OCI-LY1 (cell line): Measurements from ENCODE around the gene RSPH6A.

Experiments
- H2AFZ ChIP-seq: fragments of 200-600 bp; sonication (generic), shearing (Covaris generic); 2 replicates; pipeline ENCODE4 v1.6.0; 2014; ENCODE audit warnings: antibody characterized with exemption, mild to moderate bottlenecking, low read length
- H3F3A ChIP-seq: fragments of 200-600 bp; sonication (generic), shearing (Covaris generic); 2 replicates; pipeline ENCODE4 v1.6.0; 2014; ENCODE audit warnings: mild to moderate bottlenecking, antibody characterized with exemption, low read length, moderate library complexity; ENCODE audit not compliant: insufficient read depth
- H3K27ac ChIP-seq: fragments of 200-600 bp; sonication (generic); 2 replicates; pipeline ENCODE4 v1.5.1; 2014; ENCODE audit warnings: low read length, mixed run types, mild to moderate bottlenecking, low read depth; ENCODE audit not compliant: poor library complexity, severe bottlenecking
- H3K27me3 ChIP-seq: fragments of 200-600 bp; sonication (generic); 2 replicates; pipeline ENCODE4 v1.6.0; 2014; ENCODE audit warnings: antibody characterized with exemption, mild to moderate bottlenecking, low read length, moderate library complexity; ENCODE audit not compliant: insufficient read depth
- H3K36me3 ChIP-seq: fragments of 200-600 bp; sonication (generic); 2 replicates; pipeline ENCODE4 v1.6.1; 2014; ENCODE audit warnings: mild to moderate bottlenecking, antibody characterized with exemption, low read length, moderate library complexity, mixed read lengths; ENCODE audit not compliant: insufficient read depth
- H3K4me1 ChIP-seq: fragments of 200-600 bp; sonication (generic); 2 replicates; pipeline ENCODE4 v1.5.1; 2014; ENCODE audit warnings: mild to moderate bottlenecking, low read length, moderate library complexity; ENCODE audit not compliant: insufficient read depth, severe bottlenecking
- H3K4me2 ChIP-seq: fragments of 200-600 bp; sonication (generic), shearing (Covaris generic); 2 replicates; pipeline ENCODE4 v1.6.1; 2014; ENCODE audit warnings: low read length
- H3K4me3 ChIP-seq: fragments of 200-600 bp; sonication (generic); 2 replicates; pipeline ENCODE4 v1.5.1; 2014; ENCODE audit warnings: low read length, low read depth, mild to moderate bottlenecking, mixed read lengths; ENCODE audit not compliant: poor library complexity, severe bottlenecking
- H3K79me2 ChIP-seq: fragments of 200-600 bp; shearing (Covaris generic); 2 replicates; pipeline ENCODE4 v1.6.1; 2016; ENCODE audit warnings: mixed run types, low read length, mixed read lengths; ENCODE audit not compliant: insufficient read depth
- H3K9ac ChIP-seq: fragments of 200-600 bp; sonication (generic), shearing (Covaris generic); 2 replicates; pipeline ENCODE4 v1.6.1; 2014; ENCODE audit warnings: mild to moderate bottlenecking, low read length, mixed read lengths
- H3K9me2 ChIP-seq: fragments of 200-600 bp; sonication (generic), shearing (Covaris generic); 2 replicates; pipeline ENCODE4 v1.6.1; 2014; ENCODE audit warnings: low read depth, mild to moderate bottlenecking, low read length, mixed read lengths
- H3K9me3 ChIP-seq: fragments of 200-600 bp; shearing (Covaris generic); 2 replicates; pipeline ENCODE4 v1.6.1; 2014; ENCODE audit warnings: low read length, mixed read lengths
- H4K20me1 ChIP-seq: fragments of 200-600 bp; sonication (generic), shearing (Covaris generic); 2 replicates; pipeline ENCODE4 v1.6.0; 2016; ENCODE audit warnings: mild to moderate bottlenecking, low read length; ENCODE audit not compliant: insufficient read depth
- EZH2 ChIP-seq: fragments of 200-600 bp; sonication (generic), shearing (Covaris generic); IDR thresholded peaks from 2 replicates; pipeline ENCODE4 v1.8.0; 2017; ENCODE audit warnings: borderline replicate concordance, mixed run types, mild to moderate bottlenecking, antibody characterized with exemption, low read length, moderate library complexity, mixed read lengths
- TF ChIP-seq, protein P1 (sequence below): fragments of 200-600 bp; sonication (generic), shearing (Covaris generic); IDR thresholded peaks from 2 replicates; pipeline ENCODE4 v1.5.1; 2017; ENCODE audit warnings: mild to moderate bottlenecking, antibody characterized with exemption, low read length, moderate library complexity, mixed read lengths

Gene RSPH6A

DNA sequence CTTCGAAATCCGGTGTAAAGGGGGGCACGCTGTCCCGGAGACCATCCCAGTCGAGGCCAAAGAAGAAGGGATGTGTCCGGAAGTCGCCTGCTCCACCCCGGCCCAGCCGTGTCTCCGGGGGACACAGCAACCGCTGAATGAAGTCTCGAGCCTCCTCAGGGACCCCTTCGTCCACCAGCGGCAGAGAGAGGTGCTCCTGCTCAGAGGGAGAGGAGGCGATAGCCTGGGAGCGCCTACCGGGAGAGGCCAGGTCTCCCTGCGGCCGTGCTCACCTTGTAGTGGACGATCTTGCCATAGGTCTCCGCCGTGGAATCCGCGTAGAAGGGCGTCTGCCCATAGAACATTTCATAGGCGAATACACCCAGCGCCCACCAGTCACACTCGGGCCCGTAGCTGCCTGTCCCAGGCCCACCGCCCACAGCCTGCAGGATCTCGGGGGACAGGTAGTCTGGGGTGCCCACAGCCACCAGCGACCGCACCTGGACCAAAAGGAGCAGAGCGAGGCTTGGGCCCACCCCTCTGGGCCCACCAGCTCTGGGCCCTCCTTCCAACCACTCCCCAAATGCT is 37.6 kb downstream of the RSPH6A start:
- H3K27me3 ChIP-seq, result no peaks in the 10 kb centered on the region
- H3K27ac ChIP-seq, result no peak overlapping the region
- no peak for TF ChIP-seq EZH2
- TF ChIP-seq, protein P1, sequence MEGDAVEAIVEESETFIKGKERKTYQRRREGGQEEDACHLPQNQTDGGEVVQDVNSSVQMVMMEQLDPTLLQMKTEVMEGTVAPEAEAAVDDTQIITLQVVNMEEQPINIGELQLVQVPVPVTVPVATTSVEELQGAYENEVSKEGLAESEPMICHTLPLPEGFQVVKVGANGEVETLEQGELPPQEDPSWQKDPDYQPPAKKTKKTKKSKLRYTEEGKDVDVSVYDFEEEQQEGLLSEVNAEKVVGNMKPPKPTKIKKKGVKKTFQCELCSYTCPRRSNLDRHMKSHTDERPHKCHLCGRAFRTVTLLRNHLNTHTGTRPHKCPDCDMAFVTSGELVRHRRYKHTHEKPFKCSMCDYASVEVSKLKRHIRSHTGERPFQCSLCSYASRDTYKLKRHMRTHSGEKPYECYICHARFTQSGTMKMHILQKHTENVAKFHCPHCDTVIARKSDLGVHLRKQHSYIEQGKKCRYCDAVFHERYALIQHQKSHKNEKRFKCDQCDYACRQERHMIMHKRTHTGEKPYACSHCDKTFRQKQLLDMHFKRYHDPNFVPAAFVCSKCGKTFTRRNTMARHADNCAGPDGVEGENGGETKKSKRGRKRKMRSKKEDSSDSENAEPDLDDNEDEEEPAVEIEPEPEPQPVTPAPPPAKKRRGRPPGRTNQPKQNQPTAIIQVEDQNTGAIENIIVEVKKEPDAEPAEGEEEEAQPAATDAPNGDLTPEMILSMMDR, result no peak

DNA sequence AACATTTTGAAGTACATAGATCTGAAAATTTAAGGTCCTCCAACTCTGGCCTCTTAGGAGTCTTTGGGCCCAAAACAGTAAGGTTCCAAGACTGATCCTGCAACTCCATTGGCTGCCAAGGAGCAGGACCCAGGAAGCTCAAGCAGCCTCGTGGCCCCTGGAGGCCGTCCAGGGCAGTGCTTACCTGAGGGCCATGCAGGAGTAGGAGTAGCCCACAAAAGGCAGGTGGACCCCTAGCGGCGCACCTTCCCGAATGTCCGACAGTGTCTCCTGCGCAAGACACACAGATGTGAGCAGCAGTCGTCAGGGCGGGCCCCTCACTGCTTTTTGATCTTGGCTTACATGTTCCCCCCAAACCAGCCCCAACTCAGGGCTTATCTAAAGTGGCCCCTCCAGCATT is 40.3 kb downstream of the RSPH6A start:
- no peak overlapping the region for H2AFZ ChIP-seq
- no peaks in the 10 kb centered on the region for H3K9me2 ChIP-seq
- no peak overlapping the region for H3K27ac ChIP-seq
- H3K79me2 ChIP-seq, result no peaks in the 10 kb centered on the region
- H4K20me1 ChIP-seq, result no peaks in the 10 kb centered on the region
- peaks cover 39% of the 10 kb centered on the region for H3K4me1 ChIP-seq
- no peaks in the 10 kb centered on the region for H3F3A ChIP-seq
- no peak for TF ChIP-seq EZH2
- no peaks in the 10 kb centered on the region for H3K9me3 ChIP-seq
- H3K36me3 ChIP-seq, result 0 out of 2 replicates have a peak, but pooled peaks cover 4% of the 10 kb centered on the region
- no peak overlapping the region for H3K4me3 ChIP-seq
- H3K4me2 ChIP-seq, result no peak overlapping the region
- H3K27me3 ChIP-seq, result no peaks in the 10 kb centered on the region
- H3K9ac ChIP-seq, result no peak overlapping the region

More for the DNA sequence above, 37.6 kb downstream of the RSPH6A start:
- Histone ChIP-seq H3K79me2 (no peaks in the 10 kb centered on the region), H4K20me1 (no peaks in the 10 kb centered on the region), H3K36me3 (0 out of 2 replicates have a peak, but pooled peaks cover 4% of the 10 kb centered on the region), H3K4me3 (no peak overlapping the region), H3K9ac (no peak overlapping the region), H2AFZ (no peak overlapping the region), H3K9me3 (no peaks in the 10 kb centered on the region), H3K4me1 (peaks cover 24% of the 10 kb centered on the region), H3F3A (no peaks in the 10 kb centered on the region), H3K9me2 (no peaks in the 10 kb centered on the region), H3K4me2 (no peak overlapping the region)

DNA sequence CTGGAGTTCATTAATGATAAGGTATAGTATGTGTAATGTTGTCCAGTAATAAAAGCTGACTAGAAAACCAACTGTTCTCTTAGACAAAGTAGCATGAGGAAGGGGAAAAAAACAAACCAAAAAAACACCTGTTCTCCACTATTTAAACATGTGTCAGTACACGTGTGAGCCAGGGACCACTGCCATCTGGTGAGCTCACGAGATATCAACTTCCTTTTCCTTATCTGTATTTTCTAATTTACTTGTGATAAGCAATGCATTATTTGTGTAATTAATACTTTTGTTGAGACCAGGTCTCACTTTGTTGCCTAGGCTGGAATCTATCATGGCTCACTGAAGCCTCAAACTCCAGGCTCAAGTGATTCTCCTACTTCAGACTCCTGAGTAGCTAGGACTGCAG is 41.7 kb downstream of the RSPH6A start:
- Histone ChIP-seq H3K36me3 (0 out of 2 replicates have a peak, but pooled peaks cover 4% of the 10 kb centered on the region), H3K4me2 (no peak overlapping the region; the same call in 1 of the 2 replicates), H3K9ac (peak overlapping the region; percentile 27; the same call in 1 of the 2 replicates), H3K9me2 (no peaks in the 10 kb centered on the region), H4K20me1 (no peaks in the 10 kb centered on the region), H3K4me1 (peaks cover 29% of the 10 kb centered on the region), H2AFZ (no peak overlapping the region), H3K27me3 (no peaks in the 10 kb centered on the region), H3K4me3 (no peak overlapping the region), H3F3A (no peaks in the 10 kb centered on the region), H3K79me2 (no peaks in the 10 kb centered on the region), H3K9me3 (no peaks in the 10 kb centered on the region), H3K27ac (peak overlapping the region; percentile 77)
- TF ChIP-seq, protein P1, result peak; percentile 11; the same call in 1 of the 2 replicates
- TF ChIP-seq EZH2, result no peak

DNA sequence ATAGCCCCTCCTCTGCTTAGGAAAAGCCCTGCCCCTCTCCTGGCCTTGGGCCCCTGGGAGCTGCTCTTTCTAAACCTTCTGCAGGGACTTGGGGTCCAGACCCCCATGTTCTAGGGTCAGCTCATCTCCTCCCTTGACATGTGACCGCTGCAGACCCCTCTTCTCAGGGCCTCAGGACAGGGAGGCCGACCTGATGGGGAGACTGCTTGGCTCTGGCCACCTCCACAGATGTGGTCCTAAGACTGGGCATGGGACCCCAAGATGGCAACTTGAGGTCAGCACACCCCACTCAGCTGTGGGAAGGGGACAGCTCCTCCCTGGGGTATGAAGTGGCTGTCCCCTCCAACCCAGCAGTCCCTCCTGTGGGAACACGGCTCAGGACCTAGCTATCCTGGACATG is 42.2 kb downstream of the RSPH6A start:
- Histone ChIP-seq H4K20me1 (no peaks in the 10 kb centered on the region), H3K4me2 (no peak overlapping the region; the same call in 1 of the 2 replicates)

More for the DNA sequence above, 42.2 kb downstream of the RSPH6A start:
- TF ChIP-seq, protein P1, result no peak
- no peak for TF ChIP-seq EZH2
- H3K27ac ChIP-seq, result peak overlapping the region; percentile 77
- no peak overlapping the region for H2AFZ ChIP-seq
- peak overlapping the region; percentile 8; the same call in 1 of the 2 replicates for H3K9ac ChIP-seq
- no peaks in the 10 kb centered on the region for H3K9me2 ChIP-seq
- H3K79me2 ChIP-seq, result no peaks in the 10 kb centered on the region
- H3K4me3 ChIP-seq, result no peak overlapping the region
- H3K4me1 ChIP-seq, result peaks cover 33% of the 10 kb centered on the region
- no peaks in the 10 kb centered on the region for H3F3A ChIP-seq
- no peaks in the 10 kb centered on the region for H3K27me3 ChIP-seq
- no peaks in the 10 kb centered on the region for H3K9me3 ChIP-seq
- H3K36me3 ChIP-seq, result 0 out of 2 replicates have a peak, but pooled peaks cover 4% of the 10 kb centered on the region
